Activated CD8-positive, alpha-beta memory T cell treated with anti-CD3 and anti-CD28 coated beads for 48 hours (primary cell): ENCODE data around the gene MYH10.
A peak's percentile ranks its signal among the peaks of the same experiment; 100 is the strongest.
"Not testable (repeated sequence)": the region's sequence is repeated elsewhere in the genome, so short reads cannot be mapped to it uniquely, and the experiment has no call there.

Experiments used
- DNase-seq, 3 experiments: peaks; one replicate each; pipeline ENCODE4 v3.0.0-alpha.2; 2020; ENCODE audit warnings: low read depth in 2 of 3, low spot score in 2 of 3

MYH10 gene

GRCh38 chr17:8630227-8630801, at the start of gene MYH10:
TSS of gene MYH10 (minus strand) at chr17:8630725. CDS start at chr17:8623246, 7,479 bp downstream.
- DNase-seq, result peak in 1 of 3 experiments; percentile 1

- no peak for DNase-seq
Measured at GRCh38 chr17:8679126-8679525, 48.6 kb upstream of the MYH10 start.

DNA sequence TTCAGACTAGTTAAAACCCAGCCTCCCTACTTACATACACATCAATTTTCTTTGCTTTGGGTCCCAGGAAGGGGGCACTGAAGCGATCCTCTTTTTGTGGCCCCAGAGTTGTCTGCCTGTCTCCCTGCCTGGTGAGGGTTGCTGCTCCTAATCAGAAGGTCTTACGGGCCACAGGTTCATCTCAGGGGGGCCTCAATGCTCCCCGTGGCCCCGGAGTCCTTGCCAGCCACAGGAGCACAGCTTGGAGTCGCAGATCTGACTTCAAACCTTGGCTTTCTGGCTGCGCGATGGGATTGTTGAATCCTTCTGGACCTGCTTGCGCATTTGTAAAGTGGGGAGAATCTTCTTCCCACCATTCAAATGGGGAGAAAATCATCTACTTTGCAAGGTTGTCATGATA, 44.8 kb upstream of the MYH10 start:
- no peak for DNase-seq

DNA sequence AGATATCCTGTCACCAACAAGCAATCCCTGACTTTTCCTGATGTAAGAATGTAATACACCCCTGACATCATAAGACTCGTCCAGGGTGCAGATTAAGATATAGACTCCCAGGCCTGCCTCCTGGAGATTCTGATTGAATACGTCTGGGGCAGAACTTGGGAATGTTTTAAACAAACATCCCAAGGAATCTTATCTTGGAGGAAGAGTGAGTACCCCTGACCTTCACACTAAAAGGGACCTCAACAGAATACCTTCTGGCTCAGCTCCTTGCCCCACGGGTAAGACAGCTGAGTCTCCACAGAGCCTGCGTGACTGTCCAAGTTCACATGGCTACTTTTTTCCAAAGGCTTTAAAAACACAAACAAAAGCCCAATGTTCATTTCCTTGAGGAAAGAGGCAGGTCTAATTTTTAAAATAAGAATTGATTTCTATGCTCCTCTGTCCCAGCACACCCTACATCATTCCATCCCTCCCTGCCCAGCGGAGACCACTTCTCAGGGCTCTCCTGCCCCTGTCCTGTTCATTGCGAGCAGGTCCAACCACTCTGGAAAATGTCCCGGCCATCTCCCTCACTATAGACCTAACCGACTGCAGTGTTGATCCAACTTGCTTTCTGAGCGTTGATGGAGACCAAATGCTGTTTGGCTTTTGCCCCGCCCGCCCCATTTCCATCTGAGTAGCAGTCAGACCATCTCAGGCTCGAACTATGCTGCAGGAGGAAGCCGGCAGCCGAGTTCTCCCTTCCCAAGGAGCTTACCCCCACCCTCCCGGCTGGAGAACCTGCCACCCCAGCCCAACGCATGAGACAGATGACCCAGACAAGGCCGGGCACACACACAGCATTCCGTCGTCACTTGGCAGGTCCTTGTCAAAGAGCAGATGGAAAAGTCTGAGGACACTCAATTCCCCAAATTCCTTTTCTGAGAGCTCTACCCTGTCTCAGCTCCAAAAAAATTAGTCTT, 44.1 kb upstream of the MYH10 start:
- no peak for DNase-seq

DNA sequence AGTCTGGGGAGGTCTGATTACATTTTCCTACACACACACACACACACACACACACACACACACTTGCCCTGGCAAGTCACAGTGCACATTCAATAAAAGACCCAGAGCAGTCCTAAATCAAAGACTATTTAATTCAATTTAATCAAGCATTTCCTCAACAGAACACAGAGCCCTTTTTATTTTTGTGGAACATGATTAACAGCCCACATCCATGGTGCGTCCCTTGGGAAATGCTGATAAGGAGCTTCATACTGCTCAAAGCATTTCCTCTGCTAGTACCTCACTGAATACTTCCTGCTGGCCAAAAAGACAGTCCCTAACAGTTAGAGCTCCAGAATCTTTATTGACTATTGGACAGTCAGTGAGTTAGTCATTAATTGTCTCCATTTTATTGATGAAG, 43.1 kb upstream of the MYH10 start:
- DNase-seq, result no peak

DNA sequence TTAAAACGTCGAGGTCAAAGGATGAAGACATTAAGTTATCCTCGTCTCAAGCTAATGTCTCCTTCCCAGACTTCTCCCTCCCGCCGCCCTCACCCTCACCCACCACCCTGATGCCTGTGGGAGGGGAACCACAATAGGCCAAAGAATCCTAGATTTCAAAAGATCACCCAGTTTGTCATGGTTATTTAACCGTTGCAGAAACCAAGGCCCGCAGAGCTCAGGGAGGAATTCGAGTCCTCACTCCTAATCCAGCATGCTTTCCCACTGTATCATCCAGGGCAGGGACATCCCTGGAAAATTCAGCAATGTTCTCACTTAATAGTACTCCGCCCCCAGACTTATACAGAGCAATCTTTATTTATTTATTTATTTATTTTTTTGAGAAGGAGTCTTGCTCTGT, 41.8 kb upstream of the MYH10 start:
- DNase-seq, result no peak

GRCh38 chr17:8670421-8670820, 39.9 kb upstream of the MYH10 start:
- no peak for DNase-seq

DNA sequence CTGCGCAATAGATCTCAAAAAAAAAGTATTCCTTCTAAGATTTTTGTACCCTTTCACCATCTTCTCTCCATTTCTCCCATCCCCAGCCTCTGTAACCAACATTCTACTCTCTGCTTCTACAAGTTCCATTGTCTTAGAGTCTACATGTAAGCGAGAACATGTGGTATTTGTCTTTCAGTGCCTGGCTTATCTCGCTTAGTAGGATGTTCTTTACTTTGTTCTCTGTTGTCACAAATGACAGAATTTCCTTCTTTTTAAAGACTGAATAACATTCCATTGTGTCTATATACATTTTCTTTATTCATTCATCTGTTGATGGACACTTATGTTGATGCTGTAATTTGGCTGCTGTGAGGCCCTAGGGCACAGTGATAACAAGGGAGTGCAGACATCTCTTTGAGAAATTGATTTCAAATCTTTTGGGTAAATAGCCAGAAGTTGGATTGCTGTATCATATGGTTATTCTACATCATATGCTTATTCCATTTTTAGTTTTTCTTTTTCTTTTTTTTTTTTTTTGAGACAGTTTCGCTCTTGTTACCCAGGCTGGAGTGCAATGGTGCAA, 37.7 kb upstream of the MYH10 start:
- no peak for DNase-seq

- no peak for DNase-seq
Measured at GRCh38 chr17:8667421-8667820, 36.9 kb upstream of the MYH10 start.

DNA sequence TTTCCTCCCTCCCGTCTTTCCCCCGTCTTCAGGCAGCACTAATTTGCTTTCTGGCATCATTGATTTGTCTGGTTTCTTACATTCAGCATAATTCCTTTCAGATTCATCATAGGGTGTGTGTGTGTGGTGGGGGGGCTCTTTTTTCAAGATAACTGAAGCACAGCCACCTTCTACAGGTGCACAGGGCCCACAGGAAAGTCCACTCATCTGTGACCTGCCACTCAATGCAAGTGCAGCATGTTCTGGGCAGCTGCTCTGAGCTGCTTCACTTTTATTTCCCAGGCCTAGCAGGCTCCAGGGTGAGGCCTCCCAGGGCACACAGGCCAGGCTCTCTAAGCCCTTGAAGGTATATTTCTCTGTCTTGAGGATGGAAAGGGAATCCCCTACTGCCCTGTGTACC, 35.2 kb upstream of the MYH10 start:
- no peak for DNase-seq

DNA sequence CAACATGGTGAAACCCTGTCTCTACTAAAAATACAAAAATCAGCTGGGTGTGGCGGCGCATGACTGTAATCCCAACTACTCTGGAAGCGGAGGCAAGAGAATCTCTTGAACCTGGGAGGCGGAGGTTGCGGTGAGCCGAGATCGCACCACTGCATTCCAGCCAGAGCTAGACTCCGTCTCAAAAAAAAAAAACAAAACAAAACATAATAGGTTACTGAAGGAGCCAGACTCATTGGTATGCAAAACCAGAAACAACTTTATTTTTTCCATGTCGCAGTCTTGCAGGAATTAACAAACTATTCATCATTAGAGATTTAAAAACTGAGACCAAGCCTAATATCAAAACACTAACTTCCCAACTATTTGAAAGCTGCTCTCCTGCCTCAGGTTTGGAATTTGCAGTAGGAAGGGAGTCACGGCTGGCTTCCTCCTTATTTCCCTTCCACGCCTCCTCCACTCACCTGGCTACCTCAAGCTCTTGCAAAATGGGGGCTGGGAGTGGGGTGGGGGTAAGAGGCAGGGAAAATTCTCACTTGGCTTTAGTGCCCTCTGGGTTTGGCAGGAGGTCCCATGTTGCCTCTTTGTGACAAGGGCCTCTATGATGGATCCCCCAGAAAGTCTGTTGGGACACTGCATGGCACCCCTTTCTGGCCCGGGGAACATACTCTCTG, 34.1 kb upstream of the MYH10 start:
- no peak for DNase-seq

DNA sequence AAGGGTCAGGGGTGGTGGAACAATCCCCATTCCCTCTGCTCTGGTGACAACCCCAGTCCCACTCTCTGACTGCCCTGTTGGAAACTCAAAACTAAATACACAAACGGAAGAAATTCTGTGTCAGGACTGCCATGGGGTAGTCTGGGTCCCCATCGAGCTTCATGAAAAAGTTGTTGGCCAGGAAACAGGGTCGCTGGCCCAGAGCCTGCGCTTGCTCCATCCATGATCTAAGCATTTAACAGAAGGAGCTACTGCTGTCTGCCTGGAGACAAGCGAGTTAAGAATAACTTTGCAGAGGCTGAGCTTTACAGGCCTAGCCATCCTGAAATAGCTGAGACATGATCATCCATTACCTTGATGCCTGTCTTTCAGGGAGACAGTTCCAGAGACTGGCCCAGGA, 32.4 kb upstream of the MYH10 start:
- DNase-seq, result no peak

GRCh38 chr17:8662076-8662831, 31.7 kb upstream of the MYH10 start:
- DNase-seq, result no peak

DNA sequence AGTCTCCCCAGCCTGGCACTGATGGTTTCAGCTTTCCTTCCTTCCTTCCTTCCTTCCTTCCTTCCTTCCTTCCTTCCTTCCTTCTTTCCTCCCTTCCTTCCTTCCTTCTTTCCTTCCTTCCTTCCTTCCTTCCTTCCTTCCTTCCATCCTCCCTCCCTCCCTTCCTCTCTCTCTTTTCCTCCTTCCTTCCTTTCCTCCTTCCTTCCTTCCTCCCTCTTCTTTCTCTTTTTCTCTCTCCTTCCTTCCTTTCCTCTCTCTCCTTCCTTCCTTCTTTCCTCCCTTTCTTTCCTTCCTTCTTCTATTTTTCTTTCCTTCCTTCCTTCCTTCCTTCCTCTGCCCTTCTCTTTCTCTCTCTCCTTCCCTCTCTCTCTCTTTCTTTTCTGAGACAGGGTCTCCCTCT, 30.2 kb upstream of the MYH10 start:
- DNase-seq, result not testable (repeated sequence)

DNA sequence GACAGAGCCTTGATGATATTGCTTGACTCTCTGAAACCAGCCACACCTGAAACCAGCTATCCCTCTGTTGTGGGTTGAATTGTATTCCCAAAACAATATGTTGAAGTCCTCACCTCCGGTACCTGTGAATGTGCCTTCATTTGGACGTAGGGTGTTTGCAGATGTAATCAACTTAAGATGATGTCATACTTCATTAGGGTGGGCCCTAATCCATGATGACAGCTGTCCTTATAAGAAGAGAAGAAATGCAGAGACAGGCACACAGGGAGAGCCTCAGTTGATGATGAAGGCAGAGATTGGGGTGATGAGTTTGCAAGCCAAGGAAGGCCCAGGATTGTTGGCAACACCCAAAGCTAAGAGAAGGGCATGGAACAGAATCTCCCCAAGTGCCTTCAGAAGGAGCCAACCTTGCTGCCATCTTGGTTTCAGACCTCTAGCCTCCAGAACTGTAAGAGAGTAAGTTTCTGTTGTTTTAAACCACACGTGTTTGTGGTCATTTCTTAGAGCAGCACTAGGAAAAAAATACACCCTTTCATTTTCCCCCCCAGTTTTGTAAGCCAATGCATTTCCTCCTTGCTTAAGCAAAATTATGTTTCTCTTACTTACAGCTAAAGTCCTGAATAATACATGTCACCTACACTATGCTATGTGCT, 29.4 kb upstream of the MYH10 start:
- no peak for DNase-seq

GRCh38 chr17:8658810-8659209, 28.3 kb upstream of the MYH10 start:
- DNase-seq, result no peak

- no peak for DNase-seq
Measured at GRCh38 chr17:8656693-8657092, 26.2 kb upstream of the MYH10 start.

GRCh38 chr17:8654822-8655221, 24.3 kb upstream of the MYH10 start:
- DNase-seq, result no peak

DNA sequence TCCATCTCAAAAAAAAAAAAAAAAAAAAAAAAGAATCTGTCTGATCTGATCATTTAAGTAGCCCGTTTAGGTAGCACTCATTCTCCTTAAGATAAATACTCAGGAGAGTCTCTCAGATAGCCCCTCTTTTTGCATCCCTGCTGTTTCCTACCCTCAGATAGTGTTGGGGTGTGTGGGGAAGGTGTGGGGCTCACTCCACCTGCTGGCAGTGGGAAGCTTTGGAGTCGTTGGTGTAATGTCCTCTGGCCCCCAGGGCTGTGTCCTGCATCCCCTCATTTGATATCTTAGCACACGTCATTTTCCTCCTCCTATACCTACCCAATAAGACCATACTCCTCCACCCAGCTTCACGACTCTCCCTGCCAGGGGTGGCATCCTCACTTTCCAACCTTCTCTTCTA, 20.5 kb upstream of the MYH10 start:
- DNase-seq, result no peak

DNA sequence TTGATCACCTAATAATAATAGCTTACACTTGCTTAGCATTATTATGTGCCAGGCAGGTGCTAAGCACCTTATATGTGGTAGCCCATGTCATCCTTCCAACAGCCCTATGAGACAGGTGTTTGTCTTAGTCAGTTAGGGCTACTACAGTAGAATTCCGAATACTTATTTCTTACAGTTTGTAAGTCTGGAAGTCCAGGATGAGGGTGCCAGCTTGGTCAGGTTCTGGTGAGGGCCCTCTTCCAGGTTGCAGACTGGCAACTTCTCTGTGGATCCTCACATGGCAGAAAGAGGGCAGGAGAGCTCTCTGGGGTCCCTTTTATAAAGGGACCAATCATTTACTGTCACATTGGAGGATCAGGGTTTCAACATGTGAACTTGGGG, 19.6 kb upstream of the MYH10 start:
- no peak for DNase-seq
